HepG2 (cell line): ENCODE measurements around the gene ZFAND4. TPM values are rescaled to one million over a fixed set of nuclear protein-coding genes. Genes with fewer than 3 reads are reported as not detected.
A peak's percentile ranks its signal among the peaks of the same experiment; 100 is the strongest.

Experiments
- BRCA1 ChIP-seq: sonication (generic); formaldehyde crosslinking; IDR thresholded peaks from 2 replicates; pipeline ENCODE4 v1.4.0; 2020; ENCODE audit warnings: missing genetic modification reagents
- ELF3 ChIP-seq: IDR thresholded peaks from 2 replicates; pipeline ENCODE4 v1.6.1; 2016; ENCODE audit warnings: missing genetic modification reagents, missing compliant biosample characterization
- HNRNPH1 ChIP-seq: fragments of 200-400 bp; formaldehyde crosslinking; optimal IDR thresholded peaks from 2 replicates; pipeline ENCODE3; 2017; ENCODE audit warnings: mild to moderate bottlenecking, low read depth, low read length
- ISL2 ChIP-seq: sonication (generic); formaldehyde crosslinking; IDR thresholded peaks from 2 replicates; pipeline ENCODE4 v1.5.0; 2020; ENCODE audit warnings: missing genetic modification reagents
- NFAT5 ChIP-seq: sonication (generic); formaldehyde crosslinking; IDR thresholded peaks from 2 replicates; pipeline ENCODE4 v1.4.0; 2020; ENCODE audit warnings: missing genetic modification reagents
- PBX2 ChIP-seq: IDR thresholded peaks from 2 replicates; pipeline ENCODE4 v1.6.1; 2016; ENCODE audit warnings: control low read depth
- SRSF1 ChIP-seq: fragments of 200-400 bp; formaldehyde crosslinking; optimal IDR thresholded peaks from 2 replicates; pipeline ENCODE3; 2017; ENCODE audit warnings: mild to moderate bottlenecking, low read depth, low read length, moderate library complexity
- SUZ12 ChIP-seq: fragments of 150-350 bp; IDR thresholded peaks from 2 replicates; pipeline ENCODE4 v1.6.1; 2014; ENCODE audit warnings: low read depth, low read length
- SYNCRIP ChIP-seq: fragments of 200-400 bp; formaldehyde crosslinking; IDR thresholded peaks from 2 replicates; pipeline ENCODE4 v1.6.1; 2018; ENCODE audit warnings: mild to moderate bottlenecking, low read depth, low read length; ENCODE audit not compliant: insufficient read depth
- TFDP1 ChIP-seq: IDR thresholded peaks from 2 replicates; pipeline ENCODE4 v1.6.1; 2016; ENCODE audit warnings: missing compliant biosample characterization, missing genetic modification reagents, borderline replicate concordance
- ZBTB46 ChIP-seq: sonication (generic); formaldehyde crosslinking; IDR thresholded peaks from 2 replicates; pipeline ENCODE4 v1.4.0; 2020; ENCODE audit warnings: mild to moderate bottlenecking, missing genetic modification reagents, borderline replicate concordance
- ZNF121 ChIP-seq: sonication (generic); formaldehyde crosslinking; IDR thresholded peaks from 2 replicates; pipeline ENCODE4 v1.5.0; 2020; ENCODE audit warnings: mild to moderate bottlenecking, missing genetic modification reagents
- ZNF280D ChIP-seq: sonication (generic); formaldehyde crosslinking; IDR thresholded peaks from 2 replicates; pipeline ENCODE4 v1.5.1; 2020; ENCODE audit warnings: mild to moderate bottlenecking, missing genetic modification reagents
- ZNF567 ChIP-seq: sonication (generic); formaldehyde crosslinking; IDR thresholded peaks from 2 replicates; pipeline ENCODE4 v1.8.1; 2023; ENCODE audit warnings: mild to moderate bottlenecking, missing genetic modification reagents, borderline replicate concordance
- ZNF775 ChIP-seq: sonication (generic); formaldehyde crosslinking; IDR thresholded peaks from 2 replicates; pipeline ENCODE4 v1.4.0; 2020; ENCODE audit warnings: missing genetic modification reagents, mild to moderate bottlenecking, moderate library complexity, borderline replicate concordance
- ZNF83 ChIP-seq: sonication (generic); formaldehyde crosslinking; IDR thresholded peaks from 2 replicates; pipeline ENCODE4 v1.4.0; 2020; ENCODE audit warnings: missing genetic modification reagents, mild to moderate bottlenecking, borderline replicate concordance
- polyA plus RNA-seq, 8 experiments: library from polyadenylated mRNA; depleted of rRNA in 3 of 8; stranded (reverse) in 7 of 8; unstranded in 1 of 8; fragments of >200 nt; fragmentation: Illumina TruSeq in 4 of 8; extraction: Trizol in 4 of 8; gene quantifications; 2 replicates each; pipeline versions ENCODE4 v1.2.1 to v1.2.3, GENCODE V29; 2011 to 2016; ENCODE audit warnings: low read depth in 4 of 8, missing spikeins in 1 of 8, mixed read lengths in 1 of 8; ENCODE audit not compliant: insufficient read depth in 1 of 8
- total RNA-seq, 5 experiments: library from RNA; depleted of rRNA; stranded (reverse); fragments of >200 nt; fragmentation: Illumina TruSeq; extraction: Trizol; gene quantifications; 2 replicates each; pipeline ENCODE4 v1.2.3, GENCODE V29; 2016; ENCODE audit warnings: low read depth in 1 of 5

Gene ZFAND4
- total and polyA plus RNA-seq, 2 of the 13 experiments (the other 11 are each of a cell fraction or from before 2014, with no cell fraction given): 2.9 to 9.2 TPM

- peak; percentile 23 for TF ChIP-seq NFAT5 (CRISPR knock-in tag)
- TF ChIP-seq ZNF775: no peak
- TF ChIP-seq TFDP1: peak; percentile 54
- no peak for TF ChIP-seq SRSF1
- TF ChIP-seq SYNCRIP: no peak
- TF ChIP-seq ZNF280D (CRISPR knock-in tag): no peak
- peak; percentile 29; the same call in 1 of the 2 replicates for TF ChIP-seq BRCA1 (CRISPR knock-in tag)
- TF ChIP-seq ZNF567 (CRISPR knock-in tag): no peak
- peak; percentile 68 for TF ChIP-seq ELF3
- no peak for TF ChIP-seq PBX2 (CRISPR knock-in tag)
- TF ChIP-seq ISL2: peak; percentile 28; the same call in 1 of the 2 replicates
- TF ChIP-seq SUZ12: no peak
- no peak for TF ChIP-seq ZBTB46
- TF ChIP-seq HNRNPH1: no peak
- TF ChIP-seq ZNF121: no peak
- no peak for TF ChIP-seq ZNF83 (CRISPR knock-in tag)
Measured at GRCh38 chr10:45672181-45673073, at the start of gene ZFAND4 (continued).
